ENCODE measurements around the gene VSIG2.
A peak's percentile ranks its signal among the peaks of the same experiment; 100 is the strongest.

The VSIG2 gene

GRCh38 chr11:124717786-124718651, 34.0 kb downstream of the VSIG2 start:
- peak in 1 of 2 experiments; percentile 2 for DNase-seq

GRCh38 chr11:124717421-124717785, 34.7 kb downstream of the VSIG2 start:
- no peak for DNase-seq

GRCh38 chr11:124716591-124716990, 35.5 kb downstream of the VSIG2 start:
- no peak for DNase-seq

- no peak for DNase-seq
Measured at GRCh38 chr11:124712392-124712791, 39.7 kb downstream of the VSIG2 start.

GRCh38 chr11:124707829-124708228, 44.2 kb downstream of the VSIG2 start:
- no peak for DNase-seq

GRCh38 chr11:124700028-124700427, 52.0 kb downstream of the VSIG2 start:
- no peak for DNase-seq

GRCh38 chr11:124699547-124699946, 52.5 kb downstream of the VSIG2 start:
- DNase-seq = no peak
